Type B pancreatic cell (in vitro differentiated cells): ENCODE results near the gene EEPD1. TPM values are rescaled to one million over a fixed set of nuclear protein-coding genes. Genes with fewer than 3 reads are reported as not detected.

Source experiments
- DNase-seq: peaks from one replicate; pipeline ENCODE4 v3.0.0; 2021; ENCODE audit warnings: mixed read lengths; ENCODE audit not compliant: unreplicated experiment; ENCODE audit errors: extremely low spot score
- H3K27ac Mint-ChIP-seq: 2 replicates; pipeline ENCODE4 v1.8.0; 2021; ENCODE audit warnings: mild to moderate bottlenecking, mixed read lengths
- H3K27me3 Mint-ChIP-seq: 2 replicates; pipeline ENCODE4 v1.8.0; 2021; ENCODE audit warnings: mixed read lengths
- H3K36me3 Mint-ChIP-seq: 2 replicates; pipeline ENCODE4 v1.8.0; 2021; ENCODE audit warnings: mixed read lengths
- H3K4me1 Mint-ChIP-seq: one replicate; pipeline ENCODE4 v1.8.0; 2021; ENCODE audit warnings: mixed read lengths; ENCODE audit not compliant: unreplicated experiment
- H3K4me3 Mint-ChIP-seq: 2 replicates; pipeline ENCODE4 v1.8.0; 2021; ENCODE audit warnings: mild to moderate bottlenecking, mixed read lengths
- H3K9me3 Mint-ChIP-seq: 2 replicates; pipeline ENCODE4 v1.8.0; 2021; ENCODE audit warnings: mixed read lengths
- CTCF ChIP-seq: fragments of 200-600 bp; sonication (generic); conservative IDR thresholded peaks from 2 replicates; pipeline ENCODE4 v1.5.0; 2021; ENCODE audit warnings: antibody characterized with exemption, mild to moderate bottlenecking
- total RNA-seq: library from RNA; stranded (reverse); gene quantifications from 2 replicates; pipeline ENCODE4 v1.2.1, GENCODE V29; 2021; ENCODE audit warnings: low replicate concordance

The EEPD1 gene
- total RNA-seq, 1 donor from 2014 or later = 35.8 TPM

GRCh38 chr7:36110584-36110983, 42.5 kb upstream of the EEPD1 start:
- no peak for DNase-seq
- Mint-ChIP-seq H3K27me3 (no peaks in the 10 kb centered on the region), H3K27ac (no peak overlapping the region), H3K36me3 (no peaks in the 10 kb centered on the region), H3K4me3 (no peak overlapping the region), H3K4me1 (peaks cover 4% of the 10 kb centered on the region), H3K9me3 (no peaks in the 10 kb centered on the region)
- TF ChIP-seq CTCF = no peak

DNA sequence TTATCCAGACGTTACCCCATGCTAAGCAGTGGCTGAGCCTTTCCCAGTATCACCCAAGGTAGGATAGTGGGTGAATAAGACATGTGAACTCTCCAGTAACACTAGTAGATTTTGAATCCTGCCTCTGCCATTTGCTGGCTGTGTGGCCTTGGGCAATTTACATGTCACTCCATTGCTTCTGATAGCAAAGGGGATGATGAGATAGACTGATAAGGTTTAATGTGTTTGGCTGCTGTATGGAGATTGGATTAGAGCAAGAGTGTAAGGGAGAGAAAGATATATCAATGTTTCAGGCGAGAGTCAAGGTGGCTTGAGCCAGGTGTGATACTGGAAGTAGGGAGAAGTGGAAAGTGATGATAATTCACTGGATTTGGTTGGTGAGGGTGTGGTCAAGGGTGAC, 40.1 kb upstream of the EEPD1 start:
- no peak overlapping the region for H3K4me3 Mint-ChIP-seq
- no peak for DNase-seq
- peaks cover 15% of the 10 kb centered on the region for H3K4me1 Mint-ChIP-seq
- H3K27me3 Mint-ChIP-seq = no peaks in the 10 kb centered on the region
- no peak for TF ChIP-seq CTCF
- H3K36me3 Mint-ChIP-seq = no peaks in the 10 kb centered on the region
- no peaks in the 10 kb centered on the region for H3K9me3 Mint-ChIP-seq
- H3K27ac Mint-ChIP-seq = no peak overlapping the region

DNA sequence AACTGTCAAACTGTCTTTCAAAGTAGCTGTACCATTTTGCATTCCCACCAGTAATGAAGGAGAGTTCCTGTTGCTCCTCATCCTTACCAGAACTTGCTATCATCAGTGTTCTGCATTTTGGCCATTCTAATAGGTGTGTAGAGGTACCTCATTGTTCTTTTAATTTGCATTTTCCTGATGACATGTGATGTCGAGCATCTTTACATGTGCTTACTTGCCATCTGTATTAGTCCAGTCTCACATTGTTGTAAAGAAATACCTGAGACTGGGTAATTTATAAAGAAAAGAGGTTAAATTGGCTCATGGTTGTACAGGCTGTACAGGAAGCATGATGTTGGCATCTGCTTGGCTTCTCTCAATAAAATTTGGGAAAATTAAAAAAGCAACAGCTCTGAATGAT, 38.7 kb upstream of the EEPD1 start:
- Mint-ChIP-seq H3K36me3 (no peaks in the 10 kb centered on the region), H3K4me1 (peaks cover 15% of the 10 kb centered on the region), H3K4me3 (no peak overlapping the region), H3K27me3 (no peaks in the 10 kb centered on the region), H3K27ac (no peak overlapping the region), H3K9me3 (no peaks in the 10 kb centered on the region)
- DNase-seq = no peak
- no peak for TF ChIP-seq CTCF

DNA sequence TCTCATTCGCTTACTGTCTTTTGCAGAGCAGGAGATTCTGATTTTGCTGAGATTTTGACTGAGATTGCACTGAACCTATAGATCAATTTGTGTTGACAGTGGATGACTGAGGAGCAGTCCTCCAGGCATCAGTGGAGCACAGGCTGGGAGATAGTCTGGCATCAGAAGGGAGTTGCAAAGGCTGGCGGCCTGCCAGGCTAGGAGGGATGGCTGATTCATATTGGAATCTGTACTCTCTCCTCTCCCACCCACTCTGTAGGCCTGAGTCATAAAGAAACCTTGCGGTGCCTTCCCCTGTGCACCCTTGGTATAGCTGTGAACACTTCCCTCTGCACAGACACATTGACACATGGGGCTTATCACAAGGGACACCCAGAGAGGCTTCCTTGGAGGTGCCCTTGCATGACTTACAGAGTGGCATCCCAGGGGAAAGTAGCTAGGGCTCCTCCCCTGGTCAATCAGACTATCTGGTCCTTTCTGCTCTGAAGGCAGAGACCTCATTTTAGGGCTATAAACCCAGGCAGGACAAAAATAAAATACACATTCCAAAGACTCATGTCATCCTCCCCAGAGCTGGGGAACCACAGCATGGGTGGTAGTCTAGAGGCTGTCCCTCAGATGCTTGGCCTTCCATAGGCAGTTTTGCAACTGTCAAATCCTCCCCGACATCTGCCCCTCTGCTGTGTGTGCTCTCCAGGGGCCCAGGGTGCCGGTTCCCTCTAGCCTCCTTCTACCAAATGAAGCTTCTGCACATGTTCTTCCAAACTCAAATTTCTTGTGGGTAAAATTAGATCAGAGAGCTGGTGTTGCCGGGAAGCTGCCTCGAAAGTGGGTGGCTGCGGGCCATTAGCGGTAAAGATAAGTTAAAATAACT, 37.4 kb upstream of the EEPD1 start:
- DNase-seq = no peak
- Mint-ChIP-seq H3K4me1 (peaks cover 15% of the 10 kb centered on the region), H3K9me3 (no peaks in the 10 kb centered on the region), H3K36me3 (no peaks in the 10 kb centered on the region), H3K4me3 (no peak overlapping the region), H3K27ac (no peak overlapping the region), H3K27me3 (no peaks in the 10 kb centered on the region)
- TF ChIP-seq CTCF = no peak

GRCh38 chr7:36116347-36117202, 36.5 kb upstream of the EEPD1 start:
- H3K9me3 Mint-ChIP-seq = peaks cover 6% of the 10 kb centered on the region
- DNase-seq = no peak
- H3K36me3 Mint-ChIP-seq = no peaks in the 10 kb centered on the region
- H3K4me3 Mint-ChIP-seq = no peak overlapping the region
- no peaks in the 10 kb centered on the region for H3K27me3 Mint-ChIP-seq
- no peak for TF ChIP-seq CTCF
- peaks cover 15% of the 10 kb centered on the region for H3K4me1 Mint-ChIP-seq
- no peak overlapping the region for H3K27ac Mint-ChIP-seq
